PC-9 (cell line): ENCODE results near the gene PAPOLA. TPM values are rescaled to one million over a fixed set of nuclear protein-coding genes. Genes with fewer than 3 reads are reported as not detected.

Experiments
- BruUV-seq: library from RNA; stranded (reverse); fragments of 400-500 nt; replicated peaks from 2 replicates; lab custom pipeline; 2021; lab: Mats Ljungman, UMichigan
- CTCF ChIA-PET: fragments of 300-600 bp; sonication (Branson Sonifier 250); formaldehyde crosslinking; loops from one replicate; lab custom pipeline; 2022; ENCODE audit warnings: antibody characterized with exemption; lab: Charles Lee
- POLR2A ChIA-PET: fragments of 300-600 bp; sonication (Branson Sonifier 250); formaldehyde crosslinking; loops from one replicate; lab custom pipeline; 2022; ENCODE audit warnings: antibody characterized with exemption; ENCODE audit not compliant: unreplicated experiment; lab: Charles Lee
- DNase-seq, 2 experiments: peaks; one replicate each; pipeline versions ENCODE4 v3.0.0 to v3.0.0-alpha.2; 2015 to 2022; ENCODE audit warnings: mixed read lengths in 1 of 2
- H2AFZ ChIP-seq: fragments of 200-600 bp; sonication (generic); 2 replicates; pipeline ENCODE4 v1.8.1; 2017; ENCODE audit warnings: antibody characterized with exemption
- H3F3A ChIP-seq: fragments of 200-600 bp; sonication (generic); 2 replicates; pipeline ENCODE4 v1.8.1; 2017; ENCODE audit warnings: antibody characterized with exemption, mild to moderate bottlenecking, low read depth; ENCODE audit not compliant: insufficient read depth
- H3K27ac ChIP-seq: fragments of 200-600 bp; sonication (generic); 2 replicates; pipeline ENCODE4 v1.6.1; 2016; ENCODE audit warnings: mixed run types
- H3K27me3 ChIP-seq: fragments of 200-600 bp; sonication (generic); 2 replicates; pipeline ENCODE4 v1.6.1; 2016; ENCODE audit warnings: low read depth, mixed run types; ENCODE audit not compliant: insufficient read depth
- H3K36me3 ChIP-seq: fragments of 200-600 bp; sonication (generic); 2 replicates; pipeline ENCODE4 v1.6.1; 2016; ENCODE audit warnings: low read depth, mixed run types
- H3K4me1 ChIP-seq: fragments of 200-600 bp; sonication (generic); replicated peaks from 2 replicates; pipeline ENCODE4 v1.6.1; 2016; ENCODE audit warnings: mixed run types; ENCODE audit not compliant: insufficient read depth
- H3K4me2 ChIP-seq: fragments of 200-600 bp; sonication (generic); 2 replicates; pipeline ENCODE4 v1.6.1; 2017; ENCODE audit warnings: mixed run types
- H3K4me3 ChIP-seq: fragments of 200-600 bp; sonication (generic); 2 replicates; pipeline ENCODE4 v1.6.1; 2016; ENCODE audit warnings: mixed run types
- H3K79me2 ChIP-seq: fragments of 200-600 bp; sonication (generic); 2 replicates; pipeline ENCODE4 v1.6.1; 2017; ENCODE audit warnings: low read depth, mixed run types
- H3K9me2 ChIP-seq: fragments of 200-600 bp; sonication (generic); 2 replicates; pipeline ENCODE4 v1.8.1; 2017; ENCODE audit warnings: mild to moderate bottlenecking; ENCODE audit not compliant: insufficient read depth
- H3K9me3 ChIP-seq: fragments of 200-600 bp; sonication (generic); 2 replicates; pipeline ENCODE4 v1.8.1; 2016; ENCODE audit warnings: low read depth; ENCODE audit not compliant: insufficient read depth
- H4K20me1 ChIP-seq: fragments of 200-600 bp; sonication (generic); 2 replicates; pipeline ENCODE4 v1.8.1; 2017; ENCODE audit not compliant: insufficient read depth
- EZH2 ChIP-seq: fragments of 200-600 bp; sonication (generic); IDR thresholded peaks from 2 replicates; pipeline ENCODE4 v1.8.0; 2017; ENCODE audit warnings: antibody characterized with exemption, low read depth
- intact Hi-C: fragments of 100-400 bp; cut with micrococcal nuclease; formaldehyde crosslinking; loops from one replicate; pipeline ENCODE4 v1.10.0; 2022; ENCODE audit not compliant: unreplicated experiment
- total RNA-seq: library from RNA; stranded (reverse); gene quantifications from 2 replicates; pipeline ENCODE4 v1.2.3, GENCODE V29; 2021
- TF ChIP-seq, protein P1 (sequence below): fragments of 200-600 bp; sonication (generic); conservative IDR thresholded peaks from 2 replicates; pipeline ENCODE4 v1.6.1; 2017; ENCODE audit warnings: mixed run types, antibody characterized with exemption, mild to moderate bottlenecking, moderate library complexity

Gene PAPOLA
- total RNA-seq, 1 experiment from 2014 or later, result 68.4 TPM

DNA sequence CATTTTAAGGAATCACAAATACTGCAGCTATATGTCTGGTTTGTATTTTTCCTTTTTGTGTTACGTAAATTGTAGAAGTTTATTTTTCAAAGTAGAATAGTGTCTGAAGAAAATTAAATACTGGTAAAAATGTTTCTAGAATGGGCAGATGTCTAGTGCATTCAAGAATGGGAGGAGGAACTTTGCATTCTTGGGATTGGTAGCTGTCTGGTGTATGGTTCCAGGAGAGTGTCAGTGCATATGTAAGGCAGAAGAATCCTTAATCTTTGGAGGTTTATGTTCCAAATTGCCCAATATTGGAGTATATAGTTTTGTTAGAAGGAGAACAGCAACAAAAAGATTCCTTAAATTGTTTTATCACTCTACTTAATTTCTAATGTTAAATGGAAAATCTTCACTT is 13.5 kb downstream of the PAPOLA start:
- Histone ChIP-seq H3K9me3 (no peaks in the 10 kb centered on the region), H3K79me2 (peaks cover 89% of the 10 kb centered on the region), H4K20me1 (peaks cover 84% of the 10 kb centered on the region), H3K27ac (no peak overlapping the region), H3K9me2 (no peaks in the 10 kb centered on the region), H3K4me1 (no peaks in the 10 kb centered on the region), H3K4me3 (no peak overlapping the region), H3F3A (no peaks in the 10 kb centered on the region), H3K27me3 (no peaks in the 10 kb centered on the region), H3K4me2 (no peak overlapping the region), H2AFZ (no peak overlapping the region), H3K36me3 (no peaks in the 10 kb centered on the region)
- no TSS peak for BruUV-seq
- DNase-seq, result no peak
- ChIA-PET CTCF (no interaction called here), POLR2A (no interaction called here)
- intact Hi-C loops, result no loop called here
- no peak for TF ChIP-seq EZH2
- TF ChIP-seq, protein P1, sequence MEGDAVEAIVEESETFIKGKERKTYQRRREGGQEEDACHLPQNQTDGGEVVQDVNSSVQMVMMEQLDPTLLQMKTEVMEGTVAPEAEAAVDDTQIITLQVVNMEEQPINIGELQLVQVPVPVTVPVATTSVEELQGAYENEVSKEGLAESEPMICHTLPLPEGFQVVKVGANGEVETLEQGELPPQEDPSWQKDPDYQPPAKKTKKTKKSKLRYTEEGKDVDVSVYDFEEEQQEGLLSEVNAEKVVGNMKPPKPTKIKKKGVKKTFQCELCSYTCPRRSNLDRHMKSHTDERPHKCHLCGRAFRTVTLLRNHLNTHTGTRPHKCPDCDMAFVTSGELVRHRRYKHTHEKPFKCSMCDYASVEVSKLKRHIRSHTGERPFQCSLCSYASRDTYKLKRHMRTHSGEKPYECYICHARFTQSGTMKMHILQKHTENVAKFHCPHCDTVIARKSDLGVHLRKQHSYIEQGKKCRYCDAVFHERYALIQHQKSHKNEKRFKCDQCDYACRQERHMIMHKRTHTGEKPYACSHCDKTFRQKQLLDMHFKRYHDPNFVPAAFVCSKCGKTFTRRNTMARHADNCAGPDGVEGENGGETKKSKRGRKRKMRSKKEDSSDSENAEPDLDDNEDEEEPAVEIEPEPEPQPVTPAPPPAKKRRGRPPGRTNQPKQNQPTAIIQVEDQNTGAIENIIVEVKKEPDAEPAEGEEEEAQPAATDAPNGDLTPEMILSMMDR, result no peak

DNA sequence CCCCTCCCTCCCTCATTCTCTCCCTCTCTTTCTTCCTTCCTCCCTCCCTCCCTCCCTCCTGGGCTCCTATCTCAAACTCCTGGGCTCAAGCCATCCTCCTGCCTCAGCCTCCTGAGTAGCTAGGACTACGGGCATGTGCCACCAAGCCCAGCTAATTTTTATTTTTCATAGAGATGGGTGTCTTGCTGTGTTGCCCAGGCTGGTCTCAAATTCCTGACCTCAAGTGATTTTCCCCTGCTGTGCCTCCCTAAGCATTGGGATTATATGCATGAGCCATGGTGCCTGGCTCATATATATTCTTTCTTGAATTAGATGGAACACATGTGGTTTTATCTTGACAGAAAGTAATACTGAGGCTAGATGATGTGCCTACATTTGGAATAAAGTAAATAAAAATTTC is 14.2 kb downstream of the PAPOLA start:
- no peaks in the 10 kb centered on the region for H3F3A ChIP-seq
- ChIA-PET CTCF (no interaction called here), POLR2A (no interaction called here)
- no peaks in the 10 kb centered on the region for H3K4me1 ChIP-seq
- no peak for DNase-seq
- no peaks in the 10 kb centered on the region for H3K27me3 ChIP-seq
- H3K4me2 ChIP-seq, result no peak overlapping the region
- intact Hi-C loops, result no loop called here
- H3K9me3 ChIP-seq, result no peaks in the 10 kb centered on the region
- H4K20me1 ChIP-seq, result peaks cover 77% of the 10 kb centered on the region
- no TSS peak for BruUV-seq
- peaks cover 87% of the 10 kb centered on the region for H3K79me2 ChIP-seq
- no peaks in the 10 kb centered on the region for H3K36me3 ChIP-seq
- no peaks in the 10 kb centered on the region for H3K9me2 ChIP-seq
- no peak for TF ChIP-seq EZH2
- TF ChIP-seq, protein P1, result no peak
- H2AFZ ChIP-seq, result no peak overlapping the region
- no peak overlapping the region for H3K27ac ChIP-seq
- no peak overlapping the region for H3K4me3 ChIP-seq

DNA sequence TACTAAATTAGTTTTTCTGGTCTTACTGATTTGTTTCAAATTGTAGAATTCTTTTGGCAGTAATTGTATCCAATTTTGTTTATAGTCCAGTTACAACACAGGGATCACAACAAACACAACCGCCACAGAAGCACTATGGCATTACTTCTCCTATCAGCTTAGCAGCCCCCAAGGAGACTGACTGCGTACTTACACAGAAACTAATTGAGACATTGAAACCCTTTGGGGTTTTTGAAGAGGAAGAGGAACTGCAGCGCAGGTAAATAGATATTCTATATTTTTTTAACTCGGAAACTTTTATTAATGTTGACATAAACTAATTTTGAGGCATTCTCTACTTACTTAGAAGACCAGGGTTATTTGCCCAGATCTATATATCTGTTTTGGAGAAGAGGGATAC is 17.8 kb downstream of the PAPOLA start:
- ChIA-PET CTCF (no interaction called here), POLR2A (no interaction called here)
- TF ChIP-seq, protein P1, result no peak
- TF ChIP-seq EZH2, result no peak
- Histone ChIP-seq H3K4me2 (no peak overlapping the region), H3K36me3 (no peaks in the 10 kb centered on the region), H3K9me3 (no peaks in the 10 kb centered on the region), H4K20me1 (peaks cover 46% of the 10 kb centered on the region), H3F3A (no peaks in the 10 kb centered on the region), H2AFZ (no peak overlapping the region), H3K4me3 (no peak overlapping the region), H3K27me3 (no peaks in the 10 kb centered on the region), H3K79me2 (peaks cover 59% of the 10 kb centered on the region), H3K4me1 (no peaks in the 10 kb centered on the region), H3K9me2 (no peaks in the 10 kb centered on the region), H3K27ac (no peak overlapping the region)
- intact Hi-C loops, result no loop called here
- no TSS peak for BruUV-seq
- DNase-seq, result no peak
